Measurements from ENCODE around the gene AGRN. TPM values are rescaled to one million over a fixed set of nuclear protein-coding genes. Genes with fewer than 3 reads are reported as not detected.
"Not testable (repeated sequence)": the region's sequence is repeated elsewhere in the genome, so short reads cannot be mapped to it uniquely, and the experiment has no call there.

Gene AGRN
- total RNA-seq, 1 experiment from 2014 or later: 134 TPM

DNA sequence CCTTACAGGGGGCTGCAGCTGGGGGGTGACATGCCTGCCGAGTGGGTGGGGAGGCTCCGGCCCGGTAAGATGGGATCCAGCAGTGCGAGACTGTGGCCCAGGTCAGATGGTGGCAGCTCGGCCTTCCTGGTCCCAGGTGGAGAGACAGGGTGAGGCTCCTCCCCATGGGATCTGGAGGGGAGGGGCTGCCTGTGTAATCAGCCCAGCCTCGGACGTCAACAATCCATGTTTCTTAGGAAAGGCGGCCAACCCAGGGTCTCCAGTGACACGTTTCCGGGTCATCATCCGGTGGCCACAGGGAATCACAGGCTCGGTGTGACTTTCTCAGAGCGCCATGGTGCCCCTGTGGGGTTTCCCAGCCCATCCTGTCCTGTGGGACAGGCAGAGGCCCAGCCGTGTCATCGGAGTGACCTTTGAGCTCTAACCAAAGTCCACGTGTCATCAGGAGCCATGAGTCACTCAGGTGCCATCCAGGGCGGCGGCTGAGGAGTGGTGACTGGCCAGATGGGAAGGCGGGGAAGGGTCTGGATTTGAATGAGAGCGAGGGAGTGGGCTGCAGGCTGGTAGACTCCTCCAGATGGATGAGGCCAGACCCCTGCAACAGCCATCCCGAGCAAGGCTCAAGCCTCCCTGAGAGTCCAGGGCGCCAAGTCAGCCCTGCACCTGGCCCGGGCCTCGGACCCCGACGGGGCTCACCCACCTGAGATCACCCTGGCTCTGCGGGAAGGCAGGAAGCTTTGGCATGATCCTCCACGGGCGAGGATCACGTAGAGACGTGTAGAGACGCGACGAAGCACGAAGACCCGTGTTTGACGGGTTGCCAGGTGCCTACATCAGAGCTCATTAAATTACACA is 13.4 kb upstream of the AGRN start:
- Histone ChIP-seq H4K20me1 (ENCODE audit: insufficient read depth) (no peaks in the 10 kb centered on the region), H3K9me3 (ENCODE audit: control insufficient read depth in 1 of 2, insufficient read depth in 1 of 2, low read depth in 1 of 2, low read length in 2 of 2) (no peaks in the 10 kb centered on the region), H3K4me3 (replicated peaks in 1 of 2; ENCODE audit: low read depth in 1 of 2, low read length in 2 of 2) (peak overlapping the region; percentile 29 to 56), H3K9ac (ENCODE audit: low read length) (peak overlapping the region; percentile 82), H3K27me3 (ENCODE audit: insufficient read depth, low read length) (no peaks in the 10 kb centered on the region), H2AFZ (ENCODE audit: low read depth, low read length, poor library complexity, severe bottlenecking) (no peak overlapping the region), H3K4me2 (ENCODE audit: low read length) (peak overlapping the region; percentile 93), H3K79me2 (ENCODE audit: insufficient read depth, low read length) (no peaks in the 10 kb centered on the region; the same call in 1 of the 2 replicates), H3K27ac (ENCODE audit: low read depth, low read length) (peak overlapping the region; percentile 60), H3K36me3 (ENCODE audit: control insufficient read depth in 1 of 2, insufficient read depth in 2 of 2, low read length in 2 of 2) (no peaks in the 10 kb centered on the region), H3K9me2 (ENCODE audit: insufficient read depth) (no peaks in the 10 kb centered on the region), H3K4me1 (ENCODE audit: control insufficient read depth in 1 of 2, insufficient read depth in 2 of 2, low read length in 2 of 2) (peaks cover 35 to 55% of the 10 kb centered on the region in 2 experiments)
- TF ChIP-seq YY1 (IDR thresholded peaks at IDR 0.05; ENCODE audit: extremely low read depth, insufficient replicate concordance, low read depth, low read length) (peak; percentile 27), SP1 (IDR thresholded peaks at IDR 0.05; ENCODE audit: low read depth) (no peak), POLR2AphosphoS5 (IDR thresholded peaks at IDR 0.05; ENCODE audit: low read depth, low read length) (peak; percentile 33)
- TF ChIP-seq, protein P1, sequence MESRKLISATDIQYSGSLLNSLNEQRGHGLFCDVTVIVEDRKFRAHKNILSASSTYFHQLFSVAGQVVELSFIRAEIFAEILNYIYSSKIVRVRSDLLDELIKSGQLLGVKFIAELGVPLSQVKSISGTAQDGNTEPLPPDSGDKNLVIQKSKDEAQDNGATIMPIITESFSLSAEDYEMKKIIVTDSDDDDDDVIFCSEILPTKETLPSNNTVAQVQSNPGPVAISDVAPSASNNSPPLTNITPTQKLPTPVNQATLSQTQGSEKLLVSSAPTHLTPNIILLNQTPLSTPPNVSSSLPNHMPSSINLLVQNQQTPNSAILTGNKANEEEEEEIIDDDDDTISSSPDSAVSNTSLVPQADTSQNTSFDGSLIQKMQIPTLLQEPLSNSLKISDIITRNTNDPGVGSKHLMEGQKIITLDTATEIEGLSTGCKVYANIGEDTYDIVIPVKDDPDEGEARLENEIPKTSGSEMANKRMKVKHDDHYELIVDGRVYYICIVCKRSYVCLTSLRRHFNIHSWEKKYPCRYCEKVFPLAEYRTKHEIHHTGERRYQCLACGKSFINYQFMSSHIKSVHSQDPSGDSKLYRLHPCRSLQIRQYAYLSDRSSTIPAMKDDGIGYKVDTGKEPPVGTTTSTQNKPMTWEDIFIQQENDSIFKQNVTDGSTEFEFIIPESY (IDR thresholded peaks at IDR 0.05; ENCODE audit: extremely low read depth, insufficient replicate concordance, low read length): peak; percentile 38
- DNase-seq (ENCODE audit: low read depth, low spot score): peak; percentile 81
- peak; percentile 77 for ATAC-seq
- BruUV-seq (replicated peaks): no TSS peak
- intact Hi-C loops (cut with micrococcal nuclease): no loop called here
- POLR2A ChIA-PET: interaction anchor here (0.5 to 1.7 kb wide), 5 partner anchors 10 to 156 kb away, joined by 3 to 4 read pairs (median 4); no protein-coding TSS in a partner anchor
- CTCF ChIA-PET: interaction anchor here (0.8 to 1.5 kb wide), 6 partner anchors 9 to 285 kb away, joined by 3 to 5 read pairs (median 4); no protein-coding TSS in a partner anchor
- RAD21 ChIA-PET (ENCODE audit: low non-redundant PET in 1 of 2, low total read pairs in 2 of 2, uncharacterized antibody in 2 of 2, unreplicated experiment in 2 of 2): no interaction called here

DNA sequence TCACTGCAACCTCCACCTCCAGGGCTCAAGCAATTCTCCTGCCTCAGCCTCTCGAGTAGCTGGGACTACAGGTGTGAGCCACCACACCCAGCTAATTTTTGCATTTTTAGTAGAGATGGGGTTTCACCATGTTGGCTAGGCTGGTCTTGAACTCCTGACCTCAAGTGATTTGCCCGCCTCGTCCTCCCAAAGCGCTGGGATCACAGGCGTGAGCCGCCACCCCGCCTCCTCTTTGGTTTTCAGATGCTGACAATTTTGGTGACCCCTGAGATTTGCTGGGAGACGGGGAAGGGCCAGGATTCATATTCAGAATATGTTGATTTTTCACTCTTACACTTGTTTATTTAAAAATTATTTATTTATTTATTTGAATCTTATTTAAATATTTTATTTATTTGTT is 9.8 kb upstream of the AGRN start:
- ATAC-seq; H3K27me3 ChIP-seq (ENCODE audit: insufficient read depth, low read length); H2AFZ ChIP-seq (ENCODE audit: low read depth, low read length, poor library complexity, severe bottlenecking); H4K20me1 ChIP-seq (ENCODE audit: insufficient read depth); H3K27ac ChIP-seq (ENCODE audit: low read depth, low read length); BruUV-seq (replicated peaks); RAD21 ChIA-PET (ENCODE audit: low non-redundant PET in 1 of 2, low total read pairs in 2 of 2, uncharacterized antibody in 2 of 2, unreplicated experiment in 2 of 2); H3K36me3 ChIP-seq (ENCODE audit: control insufficient read depth in 1 of 2, insufficient read depth in 2 of 2, low read length in 2 of 2); DNase-seq (ENCODE audit: low read depth, low spot score); H3K9me2 ChIP-seq (ENCODE audit: insufficient read depth); H3K9me3 ChIP-seq (ENCODE audit: control insufficient read depth in 1 of 2, insufficient read depth in 1 of 2, low read depth in 1 of 2, low read length in 2 of 2); H3K4me2 ChIP-seq (ENCODE audit: low read length); H3K9ac ChIP-seq (ENCODE audit: low read length); H3K4me3 ChIP-seq (replicated peaks in 1 of 2; ENCODE audit: low read depth in 1 of 2, low read length in 2 of 2); H3K79me2 ChIP-seq (ENCODE audit: insufficient read depth, low read length); intact Hi-C loops (cut with micrococcal nuclease); CTCF ChIA-PET; POLR2A ChIA-PET: not testable (repeated sequence)
- H3K4me1 ChIP-seq (ENCODE audit: control insufficient read depth in 1 of 2, insufficient read depth in 2 of 2, low read length in 2 of 2): peaks cover 34 to 48% of the 10 kb centered on the region in 2 experiments

All from HCT116 (cell line).